ENCODE data around the gene NCK1. TPM values are rescaled to one million over a fixed set of nuclear protein-coding genes. Genes with fewer than 3 reads are reported as not detected.
"Not testable (repeated sequence)": the region's sequence is repeated elsewhere in the genome, so short reads cannot be mapped to it uniquely, and the experiment has no call there.

NCK1 gene
- total and polyA plus RNA-seq, 9 donors, result 24.2 to 34.6 (median 27.5) TPM

DNA sequence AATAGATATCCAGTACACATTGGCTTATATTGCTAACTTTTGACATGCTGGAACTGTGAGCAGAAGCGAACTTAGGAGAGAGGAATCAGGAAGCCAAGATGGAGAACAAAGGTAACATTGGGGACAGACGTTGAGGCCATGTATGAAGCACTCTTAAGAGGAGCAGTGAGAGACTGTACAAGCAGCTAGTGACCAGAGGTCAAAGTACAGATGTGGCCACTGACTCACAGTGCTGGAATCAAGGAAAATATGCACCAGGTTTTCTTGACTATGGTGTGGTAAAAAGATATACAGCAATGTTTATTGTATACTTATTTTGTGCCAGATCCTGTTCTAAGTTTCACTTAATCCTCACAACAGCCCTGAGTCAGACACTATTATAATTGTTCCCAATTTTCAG lies 93.8 kb downstream of the NCK1 start:
- Histone ChIP-seq H3K27me3 (ENCODE audit: control insufficient read depth, insufficient read depth, low read length) (no peaks in the 10 kb centered on the region), H3K4me1 (ENCODE audit: control insufficient read depth, insufficient read depth, low read length) (no peaks in the 10 kb centered on the region), H3K36me3 (ENCODE audit: control insufficient read depth, insufficient read depth, low read length) (peaks cover 2% of the 10 kb centered on the region), H3K4me3 (ENCODE audit: low read length) (no peak overlapping the region), H3K9me3 (replicated peaks; ENCODE audit: control insufficient read depth, low read depth, low read length) (no peaks in the 10 kb centered on the region), H3K27ac (ENCODE audit: low read length) (no peak overlapping the region)
- 30% methylated on average over 2 of the region's 2 CpGs for WGBS (ENCODE audit: insufficient coverage)
- DNase-seq, result no peak

DNA sequence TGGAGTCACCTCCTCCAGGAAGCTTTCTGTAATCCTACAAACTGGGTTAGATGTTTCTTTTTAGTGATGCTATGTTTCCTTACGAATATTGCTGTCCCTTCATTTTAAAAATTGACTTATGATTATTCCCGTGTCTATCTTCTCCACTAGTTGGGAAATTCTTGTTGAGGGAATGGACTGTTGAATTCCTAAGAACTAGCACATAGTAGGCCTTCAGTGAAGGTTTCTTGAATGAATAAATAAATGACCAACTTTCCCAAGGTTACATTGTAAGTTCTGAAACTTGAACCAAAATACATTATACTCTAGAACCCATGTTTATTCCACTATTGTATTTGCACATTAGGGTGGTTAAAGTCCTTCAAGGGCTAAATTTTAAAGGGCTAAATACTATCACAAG lies 95.0 kb downstream of the NCK1 start:
- H3K4me1 ChIP-seq (ENCODE audit: control insufficient read depth, insufficient read depth, low read length), result no peaks in the 10 kb centered on the region
- no peak overlapping the region for H3K27ac ChIP-seq (ENCODE audit: low read length)
- no peak overlapping the region for H3K4me3 ChIP-seq (ENCODE audit: low read length)
- H3K36me3 ChIP-seq (ENCODE audit: control insufficient read depth, insufficient read depth, low read length), result no peaks in the 10 kb centered on the region
- DNase-seq, result no peak
- H3K9me3 ChIP-seq (replicated peaks; ENCODE audit: control insufficient read depth, low read depth, low read length), result no peaks in the 10 kb centered on the region
- WGBS (ENCODE audit: insufficient coverage), result no CpG with 5 or more reads among the region's 2 CpGs
- no peaks in the 10 kb centered on the region for H3K27me3 ChIP-seq (ENCODE audit: control insufficient read depth, insufficient read depth, low read length)

DNA sequence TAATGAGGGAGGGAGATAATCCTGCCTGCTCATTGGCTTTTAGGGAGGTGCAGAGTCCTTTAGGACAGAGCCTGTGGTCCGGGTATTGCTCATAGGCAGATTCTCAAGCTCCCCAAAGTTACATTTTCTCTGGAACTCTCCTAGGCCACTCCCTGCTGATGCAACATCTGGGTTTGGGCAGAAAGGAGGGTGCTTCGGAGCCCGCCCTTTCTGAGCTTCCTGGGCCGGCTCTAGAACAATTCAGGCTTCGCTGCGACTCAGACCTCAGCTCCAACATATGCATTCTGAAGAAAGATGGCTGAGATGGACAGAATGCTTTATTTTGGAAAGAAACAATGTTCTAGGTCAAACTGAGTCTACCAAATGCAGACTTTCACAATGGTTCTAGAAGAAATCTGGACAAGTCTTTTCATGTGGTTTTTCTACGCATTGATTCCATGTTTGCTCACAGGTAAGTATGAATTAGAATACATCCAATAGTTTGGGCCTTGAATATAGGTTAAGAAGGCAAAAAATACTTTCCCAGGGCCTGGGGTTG lies 95.8 kb downstream of the NCK1 start, which contains the start of gene IL20RB:
Gene IL20RB, plus strand, starts transcription at position 233 of the 538 bp plus-strand sequence. Its CDS starts 131 bp downstream, at position 364.
- no peaks in the 10 kb centered on the region for H3K36me3 ChIP-seq (ENCODE audit: control insufficient read depth, insufficient read depth, low read length)
- H3K27ac ChIP-seq (ENCODE audit: low read length), result no peak within 1 kb of the TSS
- H3K4me1 ChIP-seq (ENCODE audit: control insufficient read depth, insufficient read depth, low read length), result no peaks in the 10 kb centered on the region
- no CpG with 5 or more reads among the region's 7 CpGs for WGBS (ENCODE audit: insufficient coverage)
- H3K27me3 ChIP-seq (ENCODE audit: control insufficient read depth, insufficient read depth, low read length), result no peaks in the 10 kb centered on the region
- no peak for DNase-seq
- no peak within 1 kb of the TSS for H3K4me3 ChIP-seq (ENCODE audit: low read length)
- H3K9me3 ChIP-seq (replicated peaks; ENCODE audit: control insufficient read depth, low read depth, low read length), result no peaks in the 10 kb centered on the region

DNA sequence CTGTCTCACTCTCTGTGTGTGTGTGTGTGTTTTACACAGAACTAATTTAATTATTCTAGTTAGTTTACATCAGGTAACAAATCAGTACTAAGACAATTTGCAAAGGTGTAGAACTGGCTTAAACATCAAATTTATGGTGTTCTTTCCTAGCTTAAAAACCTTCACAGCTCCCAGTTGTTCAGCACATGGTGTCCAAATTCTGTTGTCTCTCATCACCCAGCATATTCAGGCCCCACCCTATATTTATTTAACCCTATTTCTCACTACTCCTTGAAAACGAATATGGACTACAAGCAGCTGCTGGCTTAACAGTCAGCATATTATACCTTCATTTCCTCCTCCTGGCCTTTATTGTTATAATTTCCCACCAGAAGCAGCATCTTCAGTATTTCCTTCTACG lies 96.9 kb downstream of the NCK1 start:
- WGBS (ENCODE audit: insufficient coverage), result 71% methylated on average over 2 of the region's 2 CpGs
- Histone ChIP-seq H3K4me1 (ENCODE audit: control insufficient read depth, insufficient read depth, low read length) (no peaks in the 10 kb centered on the region), H3K4me3 (ENCODE audit: low read length) (no peak overlapping the region), H3K9me3 (replicated peaks; ENCODE audit: control insufficient read depth, low read depth, low read length) (no peaks in the 10 kb centered on the region), H3K36me3 (ENCODE audit: control insufficient read depth, insufficient read depth, low read length) (no peaks in the 10 kb centered on the region), H3K27me3 (ENCODE audit: control insufficient read depth, insufficient read depth, low read length) (no peaks in the 10 kb centered on the region), H3K27ac (ENCODE audit: low read length) (no peak overlapping the region)
- DNase-seq, result no peak

DNA sequence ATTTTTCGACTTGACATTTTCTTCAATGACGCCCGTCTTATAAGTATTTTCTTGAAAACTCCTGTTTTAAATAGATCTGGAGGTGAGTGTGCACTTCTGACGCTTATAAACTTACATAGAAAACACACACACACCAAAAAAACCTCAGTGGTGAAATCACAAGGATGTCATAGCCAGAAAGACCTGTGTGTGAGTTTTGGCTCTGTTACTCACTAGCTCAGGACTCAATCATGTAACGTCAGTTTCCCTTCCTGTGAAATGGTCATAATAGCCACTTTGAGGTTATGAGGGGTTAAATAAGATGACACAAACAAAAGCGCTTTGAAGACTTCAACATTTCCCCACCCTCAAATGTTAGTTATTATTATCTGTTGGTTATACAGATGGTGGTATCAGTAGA lies 97.6 kb downstream of the NCK1 start:
- Histone ChIP-seq H3K4me1 (ENCODE audit: control insufficient read depth, insufficient read depth, low read length) (no peaks in the 10 kb centered on the region), H3K27ac (ENCODE audit: low read length) (no peak overlapping the region), H3K9me3 (replicated peaks; ENCODE audit: control insufficient read depth, low read depth, low read length) (no peaks in the 10 kb centered on the region), H3K4me3 (ENCODE audit: low read length) (no peak overlapping the region), H3K27me3 (ENCODE audit: control insufficient read depth, insufficient read depth, low read length) (no peaks in the 10 kb centered on the region), H3K36me3 (ENCODE audit: control insufficient read depth, insufficient read depth, low read length) (no peaks in the 10 kb centered on the region)
- WGBS (ENCODE audit: insufficient coverage), result no CpG with 5 or more reads among the region's 6 CpGs
- no peak for DNase-seq

DNA sequence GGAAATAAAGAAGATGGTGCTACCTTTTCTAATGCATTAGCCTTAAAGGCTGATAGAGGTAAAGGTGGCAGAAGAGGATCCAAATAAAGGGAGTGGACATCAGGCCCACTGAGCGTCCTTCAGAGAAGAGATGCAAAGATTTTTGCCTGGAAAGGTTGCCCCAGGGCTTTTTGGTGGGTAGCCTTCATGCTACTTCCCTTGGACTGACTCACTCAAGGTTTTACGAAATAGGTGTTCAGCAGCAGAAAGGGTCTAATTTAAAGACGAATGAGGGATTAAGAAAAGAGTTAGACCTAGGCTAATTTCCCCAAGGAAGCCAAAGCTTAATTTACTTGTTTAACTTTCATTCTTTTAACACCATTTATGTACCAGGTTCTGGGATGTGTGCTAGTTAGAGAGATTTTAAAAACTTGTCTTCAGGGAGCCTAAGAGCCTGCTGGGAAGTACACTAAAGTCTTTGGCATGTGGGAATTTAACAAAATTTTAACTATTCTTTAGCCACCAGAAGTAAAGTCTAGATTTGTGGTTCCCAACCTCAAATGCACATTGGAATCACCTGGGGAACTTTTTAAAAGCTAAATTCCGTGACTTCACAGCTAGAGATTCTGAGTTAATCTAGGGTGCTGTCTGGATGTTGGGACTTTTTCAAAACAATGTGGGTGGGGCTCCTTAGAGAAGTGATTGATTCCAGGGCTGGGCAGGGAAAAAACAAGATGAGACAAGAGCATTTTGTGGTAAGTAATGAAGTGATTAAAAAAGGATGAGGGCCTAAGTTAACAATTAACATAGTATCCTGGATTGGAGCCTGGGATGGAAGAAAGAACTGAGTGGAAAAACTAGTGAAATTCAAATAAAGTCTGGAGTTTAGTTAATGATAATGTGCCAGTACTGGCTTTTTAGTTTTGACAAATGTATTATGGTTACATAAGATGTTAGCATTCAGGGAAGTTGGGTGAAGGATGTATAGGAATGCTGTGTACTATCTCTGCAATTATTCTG lies 99.1 kb downstream of the NCK1 start:
- no peak overlapping the region for H3K27ac ChIP-seq (ENCODE audit: low read length)
- WGBS (ENCODE audit: insufficient coverage), result 58% methylated on average over 2 of the region's 4 CpGs
- no peaks in the 10 kb centered on the region for H3K9me3 ChIP-seq (replicated peaks; ENCODE audit: control insufficient read depth, low read depth, low read length)
- no peaks in the 10 kb centered on the region for H3K4me1 ChIP-seq (ENCODE audit: control insufficient read depth, insufficient read depth, low read length)
- DNase-seq, result no peak
- no peak overlapping the region for H3K4me3 ChIP-seq (ENCODE audit: low read length)
- H3K27me3 ChIP-seq (ENCODE audit: control insufficient read depth, insufficient read depth, low read length), result no peaks in the 10 kb centered on the region
- no peaks in the 10 kb centered on the region for H3K36me3 ChIP-seq (ENCODE audit: control insufficient read depth, insufficient read depth, low read length)

DNA sequence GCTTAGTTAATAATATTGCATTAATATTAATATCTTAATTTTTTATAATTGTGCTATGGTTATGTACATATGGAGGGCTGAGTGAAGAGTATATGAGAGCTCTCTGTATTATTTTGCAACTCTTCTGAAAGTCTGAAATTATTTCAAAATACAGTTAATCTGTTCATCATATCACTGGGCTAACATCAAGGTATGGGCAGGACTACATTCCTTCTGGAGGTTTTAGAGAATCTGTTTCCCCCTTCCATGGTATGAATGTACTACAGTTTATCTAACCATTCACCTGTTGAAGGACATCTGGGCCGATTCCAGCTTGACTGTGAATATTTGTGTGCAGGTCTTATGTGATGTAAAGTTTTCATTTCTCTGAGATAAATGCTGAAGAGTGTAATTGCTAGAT lies 100.9 kb downstream of the NCK1 start:
- WGBS (ENCODE audit: insufficient coverage), result no CpG with 5 or more reads among the region's 1 CpG
- H3K27me3 ChIP-seq (ENCODE audit: control insufficient read depth, insufficient read depth, low read length), result no peaks in the 10 kb centered on the region
- H3K4me1 ChIP-seq (ENCODE audit: control insufficient read depth, insufficient read depth, low read length), result no peaks in the 10 kb centered on the region
- H3K4me3 ChIP-seq (ENCODE audit: low read length), result no peak overlapping the region
- H3K36me3 ChIP-seq (ENCODE audit: control insufficient read depth, insufficient read depth, low read length), result no peaks in the 10 kb centered on the region
- no peaks in the 10 kb centered on the region for H3K9me3 ChIP-seq (replicated peaks; ENCODE audit: control insufficient read depth, low read depth, low read length)
- H3K27ac ChIP-seq (ENCODE audit: low read length), result no peak overlapping the region
- DNase-seq, result no peak

DNA sequence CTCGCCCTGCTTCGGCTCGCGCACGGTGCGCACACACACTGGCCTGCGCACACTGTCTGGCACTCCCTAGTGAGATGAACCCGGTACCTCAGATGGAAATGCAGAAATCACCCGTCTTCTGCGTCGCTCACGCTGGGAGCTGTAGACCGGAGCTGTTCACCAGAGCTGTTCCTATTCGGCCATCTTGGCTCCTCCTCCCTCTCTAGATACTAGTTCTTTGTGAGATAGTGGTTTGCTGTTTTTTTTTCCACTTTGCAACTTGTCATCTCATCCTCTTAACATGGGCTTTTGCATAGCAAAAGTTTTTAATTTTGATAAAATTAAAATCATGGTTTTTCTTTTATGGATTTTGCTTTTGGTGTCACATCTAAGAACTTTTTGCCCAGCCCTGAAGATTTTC lies 107.5 kb downstream of the NCK1 start:
- not testable (repeated sequence) for H3K9me3 ChIP-seq (replicated peaks; ENCODE audit: control insufficient read depth, low read depth, low read length); H3K36me3 ChIP-seq (ENCODE audit: control insufficient read depth, insufficient read depth, low read length); H3K4me1 ChIP-seq (ENCODE audit: control insufficient read depth, insufficient read depth, low read length); DNase-seq; H3K27me3 ChIP-seq (ENCODE audit: control insufficient read depth, insufficient read depth, low read length); H3K27ac ChIP-seq (ENCODE audit: low read length); H3K4me3 ChIP-seq (ENCODE audit: low read length)
- no CpG with 5 or more reads among the region's 14 CpGs for WGBS (ENCODE audit: insufficient coverage)

DNA sequence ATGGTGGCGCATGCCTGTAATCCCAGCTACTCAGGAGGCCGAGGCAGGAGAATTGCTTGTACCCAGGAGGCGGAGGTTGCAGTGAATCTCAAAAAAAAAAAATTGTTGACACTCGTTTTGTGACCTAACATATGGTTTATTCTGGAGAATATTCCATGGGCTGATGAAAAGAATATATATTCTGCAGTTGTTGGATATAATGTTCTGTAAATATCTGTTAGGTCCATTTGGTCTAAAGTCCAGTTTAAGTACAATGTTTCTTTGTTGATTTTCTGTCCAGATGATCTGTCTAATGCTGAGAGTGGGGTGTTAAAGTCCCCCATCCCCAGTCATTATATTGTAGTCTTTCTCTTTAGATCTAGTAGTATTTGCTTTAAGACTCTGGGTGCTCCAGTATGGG lies 111.3 kb downstream of the NCK1 start:
- no peaks in the 10 kb centered on the region for H3K36me3 ChIP-seq (ENCODE audit: control insufficient read depth, insufficient read depth, low read length)
- no peaks in the 10 kb centered on the region for H3K27me3 ChIP-seq (ENCODE audit: control insufficient read depth, insufficient read depth, low read length)
- 90% methylated on average over 2 of the region's 4 CpGs for WGBS (ENCODE audit: insufficient coverage)
- no peaks in the 10 kb centered on the region for H3K4me1 ChIP-seq (ENCODE audit: control insufficient read depth, insufficient read depth, low read length)
- H3K27ac ChIP-seq (ENCODE audit: low read length), result no peak overlapping the region
- no peak overlapping the region for H3K4me3 ChIP-seq (ENCODE audit: low read length)
- H3K9me3 ChIP-seq (replicated peaks; ENCODE audit: control insufficient read depth, low read depth, low read length), result peaks cover 7% of the 10 kb centered on the region
- no peak for DNase-seq

DNA sequence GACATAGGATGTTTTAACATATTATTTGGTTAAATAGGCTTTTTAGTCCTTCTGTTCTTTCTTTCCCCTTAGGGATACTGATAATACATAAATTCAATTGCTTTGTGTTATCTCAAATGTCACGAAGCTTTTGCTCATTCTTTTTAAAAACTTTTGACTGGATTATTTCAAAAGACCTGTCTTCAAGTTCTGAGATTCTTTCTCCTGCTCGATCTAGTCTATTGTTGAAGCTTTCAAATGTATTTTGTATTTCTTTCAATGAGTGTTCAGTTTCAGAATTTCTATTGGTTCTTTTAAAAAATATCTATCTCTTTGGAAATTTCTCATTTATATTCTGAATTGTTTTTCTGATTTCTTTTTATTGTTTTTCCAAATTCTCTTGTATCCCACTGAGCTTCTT lies 112.7 kb downstream of the NCK1 start:
- no peak for DNase-seq
- Histone ChIP-seq H3K4me1 (ENCODE audit: control insufficient read depth, insufficient read depth, low read length) (no peaks in the 10 kb centered on the region), H3K27me3 (ENCODE audit: control insufficient read depth, insufficient read depth, low read length) (no peaks in the 10 kb centered on the region), H3K27ac (ENCODE audit: low read length) (no peak overlapping the region), H3K36me3 (ENCODE audit: control insufficient read depth, insufficient read depth, low read length) (no peaks in the 10 kb centered on the region), H3K4me3 (ENCODE audit: low read length) (no peak overlapping the region), H3K9me3 (replicated peaks; ENCODE audit: control insufficient read depth, low read depth, low read length) (peaks cover 7% of the 10 kb centered on the region)
- no CpG with 5 or more reads among the region's 2 CpGs for WGBS (ENCODE audit: insufficient coverage)

Measured in muscle of leg (tissue), 11 donors.